HG03060 (cell line): ENCODE measurements around the gene ALDH3A2.
"Not testable (repeated sequence)": the region's sequence is repeated elsewhere in the genome, so short reads cannot be mapped to it uniquely, and the experiment has no call there.

Experiments
- ATAC-seq: cut with Tn5 transposase; IDR thresholded peaks from one replicate; pipeline ENCODE4 v1.9.1; 2021; ENCODE audit warnings: low read depth, moderate number of reproducible peaks; ENCODE audit not compliant: unreplicated experiment

ALDH3A2 gene

DNA sequence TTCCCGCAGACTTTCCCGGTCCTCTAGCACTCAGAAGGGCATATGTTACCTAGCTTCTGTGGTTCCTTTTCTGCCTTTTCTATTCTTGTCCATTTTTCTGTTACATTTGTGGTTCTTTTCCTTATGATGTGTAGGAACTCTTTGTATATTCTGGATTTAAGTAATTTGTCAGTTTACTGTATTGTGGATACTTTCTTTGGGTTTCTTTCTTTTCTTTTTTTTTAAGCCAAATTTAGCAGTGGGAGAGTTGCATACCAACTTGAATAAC, 657 bp downstream of the ALDH3A2 start:
- ATAC-seq = no peak

DNA sequence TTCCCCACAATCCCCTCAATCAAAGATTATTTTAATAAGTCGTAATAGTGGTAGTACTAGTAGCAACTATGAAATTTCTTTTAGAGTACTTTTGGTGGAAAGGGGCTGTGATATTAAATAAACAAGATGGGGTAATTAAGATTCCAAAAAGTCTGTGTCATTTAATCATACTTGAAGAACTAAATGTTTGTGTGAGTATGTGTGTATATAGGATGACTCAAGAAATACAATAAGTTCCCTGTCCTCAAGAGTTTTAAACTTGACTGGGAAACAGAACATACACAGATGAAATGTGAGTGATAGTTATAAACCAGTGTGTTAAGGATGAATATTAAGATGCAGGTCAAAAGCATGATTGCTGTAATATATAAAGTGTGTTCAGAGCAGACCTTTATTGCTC, 2.3 kb downstream of the ALDH3A2 start:
- ATAC-seq = no peak

DNA sequence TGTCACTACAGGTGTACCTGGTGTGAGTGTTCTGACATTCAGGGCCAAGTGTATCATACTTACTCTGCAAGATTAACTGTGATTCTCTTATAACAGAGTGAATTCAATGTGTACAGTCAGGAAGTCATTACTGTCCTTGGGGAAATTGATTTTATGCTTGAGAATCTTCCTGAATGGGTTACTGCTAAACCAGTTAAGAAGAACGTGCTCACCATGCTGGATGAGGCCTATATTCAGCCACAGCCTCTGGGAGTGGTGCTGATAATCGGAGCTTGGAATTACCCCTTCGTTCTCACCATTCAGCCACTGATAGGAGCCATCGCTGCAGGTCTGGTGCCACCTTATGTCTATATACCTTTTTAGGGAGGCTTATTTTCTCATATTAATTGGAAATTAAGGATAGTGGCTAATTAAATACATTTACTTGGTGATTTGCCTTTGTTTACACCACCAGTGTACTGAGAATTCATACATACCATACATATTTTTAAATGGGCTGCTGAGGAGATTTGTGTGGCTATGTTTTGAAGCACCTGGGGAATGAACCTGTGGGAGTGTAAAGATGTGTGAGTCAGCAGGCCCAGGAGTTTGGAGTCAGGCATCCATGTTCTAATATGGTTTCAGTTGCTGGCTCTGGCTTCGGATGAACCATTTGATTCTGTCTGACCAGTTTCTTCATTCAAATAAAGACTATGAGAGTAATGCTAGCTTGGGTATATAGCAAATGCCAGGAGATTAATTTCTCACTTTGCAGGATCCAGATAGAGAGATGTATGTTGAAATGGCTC, 3.1 kb downstream of the ALDH3A2 start:
- no peak for ATAC-seq

DNA sequence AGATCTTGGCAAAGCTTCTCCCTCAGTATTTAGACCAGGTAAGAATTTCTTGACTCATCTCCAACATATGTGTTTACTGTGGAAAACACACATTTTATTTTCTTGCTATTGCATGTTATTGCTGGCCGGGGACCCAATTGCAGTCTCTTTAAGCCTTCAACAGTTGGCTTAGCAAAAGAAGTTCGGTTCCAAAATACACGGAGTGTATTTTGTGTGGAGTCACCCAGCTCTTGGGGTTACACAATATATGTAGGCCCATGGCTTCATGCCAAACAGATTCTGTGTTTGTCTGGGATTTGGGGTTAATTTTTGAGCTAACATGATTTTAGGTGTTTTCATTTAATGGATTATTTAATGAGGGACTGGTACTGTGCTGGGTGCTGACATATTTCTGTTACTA, 4.0 kb downstream of the ALDH3A2 start:
- no peak for ATAC-seq

DNA sequence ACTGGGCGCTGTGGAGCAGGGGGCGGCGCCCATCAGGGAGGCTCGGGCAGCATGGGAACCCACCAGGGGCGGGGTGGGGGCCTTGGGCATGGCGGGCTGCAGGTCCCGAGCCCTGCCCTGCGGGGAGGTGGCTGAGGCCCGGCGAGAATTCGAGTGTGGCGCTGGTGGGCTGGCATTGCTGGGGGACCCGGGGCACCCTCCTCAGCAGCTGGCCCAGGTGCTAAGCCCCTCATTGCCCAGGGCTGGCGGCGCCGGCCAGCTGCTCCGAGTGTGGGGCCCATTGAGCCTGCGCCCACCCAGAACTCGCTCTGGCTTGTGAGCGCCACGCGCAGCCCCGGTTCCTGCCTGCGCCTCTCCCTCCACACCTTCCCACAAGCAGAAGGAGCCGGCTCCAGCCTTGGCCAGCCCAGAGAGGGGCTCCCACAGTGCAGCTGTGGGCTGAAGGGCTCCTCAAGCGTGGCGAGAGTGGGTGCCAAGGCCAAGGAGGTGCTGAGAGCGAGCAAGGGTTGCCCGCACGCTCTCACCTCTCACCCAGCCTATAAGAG, 5.9 kb downstream of the ALDH3A2 start:
- no peak for ATAC-seq

DNA sequence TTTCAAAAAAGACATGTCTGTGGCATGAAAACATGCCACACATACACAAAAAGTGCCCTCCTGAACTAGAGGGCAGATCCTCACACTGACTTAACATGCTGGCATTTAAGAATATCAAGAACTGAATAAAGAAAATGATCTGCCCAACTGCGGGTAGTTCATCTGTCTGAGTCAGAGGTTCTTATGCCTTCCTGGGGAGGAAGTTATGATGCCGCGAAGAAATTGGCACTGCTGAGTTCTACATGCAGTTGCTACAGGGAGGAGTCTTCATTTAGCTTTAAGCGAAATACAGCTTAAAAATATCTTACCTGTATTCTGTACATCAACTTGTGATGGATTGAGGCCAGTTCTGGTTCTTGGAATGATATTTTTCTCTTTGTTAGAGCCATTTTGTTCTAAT, 6.3 kb downstream of the ALDH3A2 start:
- no peak for ATAC-seq

DNA sequence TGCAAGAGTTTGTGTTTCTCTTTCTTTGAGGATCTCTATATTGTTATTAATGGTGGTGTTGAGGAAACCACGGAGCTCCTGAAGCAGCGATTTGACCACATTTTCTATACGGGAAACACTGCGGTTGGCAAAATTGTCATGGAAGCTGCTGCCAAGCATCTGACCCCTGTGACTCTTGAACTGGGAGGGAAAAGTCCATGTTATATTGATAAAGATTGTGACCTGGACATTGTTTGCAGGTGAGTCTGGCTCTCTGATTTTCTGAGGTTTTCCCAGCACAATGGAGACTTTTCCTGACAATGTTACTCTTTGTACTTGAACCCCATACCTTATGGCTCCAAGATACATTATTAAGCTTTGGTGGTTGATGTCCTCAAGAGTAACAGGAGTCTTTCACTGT, 7.8 kb downstream of the ALDH3A2 start:
- ATAC-seq = no peak

DNA sequence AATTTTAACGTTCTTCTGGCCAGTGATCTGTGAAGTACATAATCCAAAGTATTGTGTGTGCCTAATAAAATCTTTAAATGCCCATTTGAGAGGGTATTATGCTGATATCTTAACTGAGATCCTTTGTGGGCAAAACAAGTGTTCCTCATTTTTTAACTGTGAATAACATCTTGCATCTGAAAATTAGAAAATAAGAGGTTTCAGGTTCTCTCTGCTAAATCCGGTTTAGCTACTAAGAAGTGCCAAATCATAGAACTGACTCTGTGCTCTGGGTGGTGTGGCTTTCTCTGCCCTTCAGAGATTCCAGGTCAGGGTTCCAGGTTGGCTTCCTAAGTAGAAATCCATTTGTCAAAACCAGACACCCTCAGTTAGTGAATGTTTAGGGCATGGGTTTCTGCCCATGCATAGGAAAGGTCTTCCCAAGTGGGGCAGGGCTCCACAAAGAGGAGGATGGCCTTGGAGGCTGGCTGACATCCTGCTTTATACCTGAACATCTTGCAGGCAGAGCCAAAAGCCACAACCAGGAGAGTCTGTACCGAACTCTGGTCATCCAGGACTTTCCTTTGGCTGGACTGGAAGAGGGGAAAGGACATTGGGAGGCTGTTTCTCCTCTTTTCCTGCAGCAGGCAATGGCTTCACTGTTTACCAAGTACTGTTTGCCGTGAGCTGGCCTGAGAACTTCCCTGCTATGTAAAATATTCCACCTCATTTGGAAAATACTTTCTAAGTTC, 8.5 kb downstream of the ALDH3A2 start:
- no peak for ATAC-seq

DNA sequence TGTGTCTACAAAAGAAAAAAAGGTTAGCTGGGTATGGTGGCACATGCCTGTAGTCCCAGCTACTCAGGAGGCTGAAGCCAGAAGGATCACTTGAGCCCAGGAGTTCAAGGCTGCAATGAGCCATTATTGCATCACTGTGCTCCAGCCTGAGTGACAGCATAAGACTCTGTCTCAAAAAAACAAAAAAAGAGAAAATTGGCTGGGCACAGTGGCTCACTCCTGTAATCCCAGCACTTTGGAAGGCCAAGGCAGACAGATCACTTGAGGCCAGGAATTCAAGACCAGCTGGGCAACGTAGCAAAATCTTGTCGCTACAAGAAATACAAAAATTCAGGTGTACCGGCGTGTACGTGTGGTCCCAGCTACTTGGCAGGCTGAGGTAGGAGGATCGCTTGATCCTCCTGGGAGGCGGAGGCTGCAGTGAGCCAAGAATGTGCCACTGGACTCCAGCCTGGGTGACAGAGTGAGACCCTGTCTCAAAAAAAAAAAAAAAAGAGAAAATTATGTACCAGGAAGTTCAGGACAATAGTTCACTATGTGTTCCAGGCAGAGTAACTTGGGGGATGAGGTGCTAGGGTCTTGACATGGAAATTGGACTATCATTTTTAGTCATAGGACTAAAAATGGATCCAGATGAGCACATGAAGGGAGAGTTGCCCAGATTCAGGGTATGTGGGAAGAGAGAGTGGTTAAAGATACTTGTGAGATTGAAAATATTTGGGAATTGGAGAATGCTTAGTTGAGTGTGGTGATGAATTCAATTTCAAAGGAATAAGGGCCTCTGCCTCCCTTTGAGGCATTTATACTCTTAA, 11.0 kb downstream of the ALDH3A2 start:
- ATAC-seq = no peak

DNA sequence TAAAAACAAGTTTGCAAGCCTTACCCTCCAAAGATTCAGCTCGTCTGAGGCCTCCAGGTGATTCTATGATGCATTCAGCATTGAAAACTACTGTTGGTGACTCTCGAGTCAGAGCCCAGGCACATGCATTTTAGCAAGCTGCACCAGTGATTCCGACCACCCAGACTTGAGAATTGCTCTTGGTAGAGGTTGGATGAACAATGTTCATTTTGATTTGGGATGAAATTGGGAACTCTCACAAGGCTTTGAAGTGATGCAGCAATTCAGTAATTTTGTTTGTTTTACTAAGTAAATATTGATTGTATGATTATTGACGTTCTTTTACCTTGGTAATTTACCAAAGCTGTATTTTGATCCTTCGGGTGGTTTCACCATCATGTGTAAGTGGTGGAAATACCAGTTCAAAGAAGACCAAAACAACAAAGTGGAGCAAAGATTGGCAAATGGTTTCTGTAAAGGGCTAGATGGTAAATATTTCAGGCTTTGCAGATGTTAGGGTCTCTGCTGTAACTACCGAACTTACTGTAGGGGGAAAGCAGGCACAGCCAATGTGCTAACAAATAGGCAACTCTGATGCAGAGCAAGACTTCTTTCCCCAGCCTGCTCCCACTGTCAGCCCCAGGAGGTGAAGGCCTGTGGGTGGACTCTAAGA, 11.8 kb downstream of the ALDH3A2 start:
- no peak for ATAC-seq

DNA sequence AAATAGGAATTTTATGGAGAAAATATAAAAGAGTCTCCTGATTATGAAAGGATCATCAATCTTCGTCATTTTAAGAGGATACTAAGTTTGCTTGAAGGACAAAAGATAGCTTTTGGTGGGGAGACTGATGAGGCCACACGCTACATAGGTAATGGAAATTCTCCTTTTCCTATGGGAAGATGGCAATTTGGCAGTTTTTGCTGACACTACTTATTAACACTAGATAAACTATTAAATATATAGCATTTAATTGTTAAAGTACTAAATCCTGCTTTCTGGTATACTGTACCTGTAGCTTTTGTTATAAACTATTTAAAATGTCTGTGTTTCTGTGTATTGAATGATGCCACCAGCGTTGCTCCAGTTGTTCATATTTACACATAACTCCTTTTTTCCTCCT, 12.6 kb downstream of the ALDH3A2 start:
- ATAC-seq = no peak

DNA sequence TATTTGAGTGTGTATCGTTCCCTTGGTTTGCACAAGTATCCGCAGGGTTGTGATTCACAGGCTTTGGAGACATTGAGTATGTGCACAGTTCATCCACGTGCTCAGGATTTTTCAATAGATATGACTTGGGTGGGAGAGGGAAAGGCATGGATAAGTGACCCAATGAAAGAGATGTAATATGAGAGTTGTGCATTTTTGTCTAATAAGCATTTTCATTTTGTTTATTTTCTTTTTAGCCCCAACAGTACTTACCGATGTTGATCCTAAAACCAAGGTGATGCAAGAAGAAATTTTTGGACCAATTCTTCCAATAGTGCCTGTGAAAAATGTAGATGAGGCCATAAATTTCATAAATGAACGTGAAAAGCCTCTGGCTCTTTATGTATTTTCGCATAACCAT, 14.5 kb downstream of the ALDH3A2 start:
- no peak for ATAC-seq

DNA sequence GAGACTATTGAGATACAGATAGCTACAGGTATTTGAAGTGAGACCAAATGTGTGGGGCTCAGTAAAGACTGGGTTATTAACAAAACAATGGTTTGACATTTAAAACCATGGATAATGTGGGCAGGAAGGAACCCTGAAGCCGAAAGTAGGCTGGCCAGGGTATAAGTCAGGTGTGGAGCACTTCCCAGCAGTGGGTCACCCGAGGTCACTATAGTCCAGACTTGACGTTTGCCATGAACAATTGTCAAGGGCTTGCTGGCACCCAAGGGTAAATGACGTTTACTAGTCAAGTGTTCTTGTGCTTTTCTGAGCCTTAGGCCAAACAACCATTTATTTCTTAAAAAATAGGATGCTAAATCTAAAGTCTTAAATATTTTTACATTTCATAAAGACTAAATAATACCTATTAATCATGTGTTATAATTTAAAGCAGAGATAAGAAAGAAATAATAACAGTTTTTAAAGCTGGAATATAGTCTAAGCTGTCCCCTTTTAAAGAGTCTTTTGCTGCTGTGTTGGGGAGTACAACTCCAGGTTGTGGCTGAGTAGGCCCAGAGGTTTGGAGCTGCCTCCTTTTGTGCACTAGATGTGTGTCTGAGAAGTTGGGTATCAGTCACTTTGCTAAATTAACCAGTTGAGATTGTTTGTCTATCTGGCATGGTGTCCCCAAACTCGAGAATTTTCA, 15.7 kb downstream of the ALDH3A2 start:
- ATAC-seq = no peak

DNA sequence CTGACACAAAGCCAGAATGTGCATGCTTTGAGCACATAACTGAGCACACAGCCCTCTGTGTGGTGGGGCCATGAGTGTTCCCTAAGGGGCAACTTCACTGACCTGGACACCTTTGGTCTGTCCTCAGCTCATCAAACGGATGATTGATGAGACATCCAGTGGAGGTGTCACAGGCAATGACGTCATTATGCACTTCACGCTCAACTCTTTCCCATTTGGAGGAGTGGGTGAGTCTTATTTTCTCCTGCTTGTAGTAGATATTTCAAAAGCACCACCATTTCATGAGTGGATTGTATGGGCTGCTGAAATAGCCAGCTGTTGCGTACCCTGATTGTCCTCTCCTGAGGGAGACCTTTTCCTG, 16.2 kb downstream of the ALDH3A2 start:
- no peak for ATAC-seq

DNA sequence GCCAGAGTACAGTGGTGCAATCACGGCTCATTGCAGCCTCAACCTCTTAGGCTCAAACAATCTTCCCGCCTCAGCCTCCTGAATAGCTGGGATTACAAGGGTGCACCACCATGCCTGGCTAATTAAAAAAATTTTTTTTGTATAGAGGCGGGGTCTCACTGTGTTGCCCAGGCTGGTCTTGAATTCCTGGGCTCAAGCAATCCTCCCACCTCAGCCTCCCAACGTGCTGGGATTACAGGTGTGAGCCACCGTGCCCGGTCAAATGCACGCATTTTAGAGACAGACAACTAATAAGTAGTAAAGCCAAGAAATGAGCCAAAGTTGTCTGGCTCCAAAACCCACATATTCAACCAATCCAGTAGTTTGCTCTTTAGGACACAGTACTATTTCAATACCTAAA, 21.1 kb downstream of the ALDH3A2 start:
- ATAC-seq = not testable (repeated sequence)

DNA sequence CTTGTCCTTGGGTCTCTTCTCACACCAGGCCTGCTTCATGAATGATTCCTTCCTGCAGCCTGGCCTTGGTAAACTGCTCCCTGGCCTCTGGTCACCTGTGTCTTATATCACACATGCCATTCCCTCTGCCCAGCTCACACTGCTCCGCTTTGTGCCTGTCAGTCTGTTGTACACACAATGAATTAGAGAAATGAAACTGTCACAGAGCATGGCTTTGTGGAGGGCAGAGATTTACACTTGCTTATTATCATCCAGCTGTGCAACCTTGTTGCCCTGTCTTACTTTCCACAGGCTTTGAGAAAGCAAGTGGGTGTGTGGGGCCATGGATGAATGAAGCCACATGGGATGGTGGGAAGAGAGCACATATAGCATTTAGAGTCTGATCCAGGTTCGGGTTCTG, 22.4 kb downstream of the ALDH3A2 start:
- no peak for ATAC-seq

DNA sequence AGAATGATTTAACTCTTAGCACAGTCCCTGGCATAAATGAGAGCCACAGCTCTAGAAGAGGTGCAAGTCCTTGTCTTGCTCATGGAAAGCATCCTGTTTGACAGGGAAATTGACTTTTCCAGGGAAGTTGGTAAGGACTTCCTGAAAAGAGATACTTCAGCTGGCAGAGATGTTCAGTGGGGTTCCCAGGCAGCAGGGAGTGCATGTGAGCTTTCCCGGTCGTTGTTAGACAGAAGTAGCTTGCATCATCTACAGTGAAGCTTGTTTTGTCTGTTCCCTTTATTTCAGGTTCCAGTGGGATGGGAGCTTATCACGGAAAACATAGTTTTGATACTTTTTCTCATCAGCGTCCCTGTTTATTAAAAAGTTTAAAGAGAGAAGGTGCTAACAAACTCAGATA, 22.9 kb downstream of the ALDH3A2 start:
- no peak for ATAC-seq

DNA sequence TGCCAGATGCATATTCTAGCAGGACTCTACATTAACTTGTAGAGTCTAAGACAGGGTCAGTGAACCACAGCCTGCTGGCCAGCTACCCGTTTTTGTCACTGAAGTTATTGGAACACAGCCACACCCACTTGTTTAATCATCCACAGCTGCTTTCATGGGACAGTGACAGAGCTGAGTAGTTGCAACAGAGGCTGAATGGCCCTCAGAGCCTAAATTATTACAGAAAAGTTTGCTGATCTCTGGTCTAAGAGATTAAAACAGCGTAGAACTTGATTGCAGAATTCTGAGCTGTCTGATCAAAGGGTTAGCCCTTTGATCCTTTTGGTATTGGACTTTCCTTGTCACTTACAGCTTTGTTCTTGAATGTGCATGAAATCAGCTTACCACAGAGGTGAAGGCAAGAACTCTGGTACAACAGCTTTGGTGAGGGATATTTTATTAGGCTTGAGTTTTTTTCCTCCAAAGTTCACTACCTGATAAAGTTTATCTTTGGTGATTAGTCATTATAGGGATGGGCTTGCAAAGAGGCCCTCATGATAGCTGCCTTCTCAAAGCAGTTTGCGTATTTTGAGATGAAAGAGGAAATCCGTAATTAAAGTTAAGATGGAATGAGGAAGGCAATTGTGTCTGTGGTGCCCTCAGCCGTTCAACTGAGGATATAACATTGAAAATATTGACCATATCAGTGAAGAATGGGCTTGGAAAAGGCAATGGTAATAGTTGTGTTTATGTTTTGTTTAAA, 23.6 kb downstream of the ALDH3A2 start:
- ATAC-seq = no peak

DNA sequence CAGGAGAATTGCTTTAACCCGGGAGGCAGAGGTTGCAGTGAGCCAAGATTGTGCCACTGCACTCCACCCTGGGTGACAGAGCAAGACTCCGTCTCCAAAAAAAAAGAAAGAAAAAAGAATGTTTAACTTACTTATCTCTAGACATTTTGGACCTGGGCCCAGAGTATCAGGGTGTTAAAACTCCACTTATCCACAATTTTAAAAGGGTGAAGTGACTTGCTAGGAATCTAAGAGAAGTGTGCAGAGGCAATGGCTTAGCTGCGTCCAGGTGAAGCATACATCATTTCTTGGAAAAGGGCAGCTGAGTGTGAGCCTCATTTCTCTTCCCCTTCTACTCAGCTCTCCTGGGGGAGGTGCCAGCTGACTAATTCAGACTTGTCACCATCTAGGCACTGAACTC, 25.1 kb downstream of the ALDH3A2 start:
- no peak for ATAC-seq

DNA sequence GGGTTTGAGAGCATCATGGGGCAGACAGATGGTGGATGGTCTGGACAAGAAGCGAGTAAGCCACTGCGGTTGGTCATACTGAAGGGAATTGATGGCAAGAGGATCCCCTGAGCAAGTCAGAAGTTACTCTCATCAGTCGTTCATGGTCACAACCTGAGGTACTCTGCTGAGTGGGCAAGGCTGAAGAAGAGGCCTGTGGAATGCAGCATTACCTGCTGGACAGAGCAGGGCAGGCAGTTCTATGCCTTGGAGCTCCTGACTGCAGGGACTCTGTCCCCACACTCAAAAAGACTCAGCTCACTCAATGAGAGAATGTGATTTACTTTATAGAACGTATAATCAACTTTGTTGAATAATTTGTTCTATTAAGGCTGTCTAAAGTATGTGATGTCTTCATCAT, 28.3 kb downstream of the ALDH3A2 start:
- ATAC-seq = no peak
